ENCODE results near the gene KDM6A. TPM values are rescaled to one million over a fixed set of nuclear protein-coding genes. Genes with fewer than 3 reads are reported as not detected.

Gene KDM6A
- total RNA-seq, 1 experiment from 2014 or later: 24.0 TPM

DNA sequence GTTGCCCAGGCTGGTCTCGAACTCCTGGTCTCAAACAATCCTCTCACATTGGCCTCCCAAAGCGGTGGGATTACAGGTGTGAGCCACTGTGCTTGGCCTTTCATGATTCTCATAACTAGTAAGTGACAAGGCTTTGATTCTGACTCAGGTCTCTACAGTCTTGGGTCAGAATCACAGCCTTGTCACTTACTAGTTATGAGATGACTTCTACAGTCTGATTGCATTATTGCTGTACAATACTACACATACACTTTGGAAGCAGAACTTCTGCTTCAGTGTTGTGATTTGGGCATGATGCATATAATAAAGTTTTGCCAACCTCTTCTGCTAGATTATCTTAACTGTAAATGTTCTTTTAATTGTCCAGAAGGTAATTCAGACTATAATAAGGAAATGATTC is 123.3 kb downstream of the KDM6A start:
- H3K4me3 ChIP-seq (ENCODE audit: low read depth in 2 of 2, low read length in 2 of 2): no peak overlapping the region
- H3K36me3 ChIP-seq (ENCODE audit: control insufficient read depth, insufficient read depth, low read length): no peaks in the 10 kb centered on the region
- no peak overlapping the region for H3K27ac ChIP-seq (ENCODE audit: low read length)
- ATAC-seq: no peak
- TF ChIP-seq, protein P1, sequence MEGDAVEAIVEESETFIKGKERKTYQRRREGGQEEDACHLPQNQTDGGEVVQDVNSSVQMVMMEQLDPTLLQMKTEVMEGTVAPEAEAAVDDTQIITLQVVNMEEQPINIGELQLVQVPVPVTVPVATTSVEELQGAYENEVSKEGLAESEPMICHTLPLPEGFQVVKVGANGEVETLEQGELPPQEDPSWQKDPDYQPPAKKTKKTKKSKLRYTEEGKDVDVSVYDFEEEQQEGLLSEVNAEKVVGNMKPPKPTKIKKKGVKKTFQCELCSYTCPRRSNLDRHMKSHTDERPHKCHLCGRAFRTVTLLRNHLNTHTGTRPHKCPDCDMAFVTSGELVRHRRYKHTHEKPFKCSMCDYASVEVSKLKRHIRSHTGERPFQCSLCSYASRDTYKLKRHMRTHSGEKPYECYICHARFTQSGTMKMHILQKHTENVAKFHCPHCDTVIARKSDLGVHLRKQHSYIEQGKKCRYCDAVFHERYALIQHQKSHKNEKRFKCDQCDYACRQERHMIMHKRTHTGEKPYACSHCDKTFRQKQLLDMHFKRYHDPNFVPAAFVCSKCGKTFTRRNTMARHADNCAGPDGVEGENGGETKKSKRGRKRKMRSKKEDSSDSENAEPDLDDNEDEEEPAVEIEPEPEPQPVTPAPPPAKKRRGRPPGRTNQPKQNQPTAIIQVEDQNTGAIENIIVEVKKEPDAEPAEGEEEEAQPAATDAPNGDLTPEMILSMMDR (IDR thresholded peaks at IDR 0.05): no peak
- TF ChIP-seq SIN3A (IDR thresholded peaks at IDR 0.05; ENCODE audit: borderline replicate concordance, insufficient read depth, low read depth, low read length) (no peak), POLR2AphosphoS5 (IDR thresholded peaks at IDR 0.05; ENCODE audit: low read depth, low read length) (no peak), TCF7L2 (IDR thresholded peaks at IDR 0.05; ENCODE audit: low read depth, low read length) (no peak)
- TF ChIP-seq, protein P2, sequence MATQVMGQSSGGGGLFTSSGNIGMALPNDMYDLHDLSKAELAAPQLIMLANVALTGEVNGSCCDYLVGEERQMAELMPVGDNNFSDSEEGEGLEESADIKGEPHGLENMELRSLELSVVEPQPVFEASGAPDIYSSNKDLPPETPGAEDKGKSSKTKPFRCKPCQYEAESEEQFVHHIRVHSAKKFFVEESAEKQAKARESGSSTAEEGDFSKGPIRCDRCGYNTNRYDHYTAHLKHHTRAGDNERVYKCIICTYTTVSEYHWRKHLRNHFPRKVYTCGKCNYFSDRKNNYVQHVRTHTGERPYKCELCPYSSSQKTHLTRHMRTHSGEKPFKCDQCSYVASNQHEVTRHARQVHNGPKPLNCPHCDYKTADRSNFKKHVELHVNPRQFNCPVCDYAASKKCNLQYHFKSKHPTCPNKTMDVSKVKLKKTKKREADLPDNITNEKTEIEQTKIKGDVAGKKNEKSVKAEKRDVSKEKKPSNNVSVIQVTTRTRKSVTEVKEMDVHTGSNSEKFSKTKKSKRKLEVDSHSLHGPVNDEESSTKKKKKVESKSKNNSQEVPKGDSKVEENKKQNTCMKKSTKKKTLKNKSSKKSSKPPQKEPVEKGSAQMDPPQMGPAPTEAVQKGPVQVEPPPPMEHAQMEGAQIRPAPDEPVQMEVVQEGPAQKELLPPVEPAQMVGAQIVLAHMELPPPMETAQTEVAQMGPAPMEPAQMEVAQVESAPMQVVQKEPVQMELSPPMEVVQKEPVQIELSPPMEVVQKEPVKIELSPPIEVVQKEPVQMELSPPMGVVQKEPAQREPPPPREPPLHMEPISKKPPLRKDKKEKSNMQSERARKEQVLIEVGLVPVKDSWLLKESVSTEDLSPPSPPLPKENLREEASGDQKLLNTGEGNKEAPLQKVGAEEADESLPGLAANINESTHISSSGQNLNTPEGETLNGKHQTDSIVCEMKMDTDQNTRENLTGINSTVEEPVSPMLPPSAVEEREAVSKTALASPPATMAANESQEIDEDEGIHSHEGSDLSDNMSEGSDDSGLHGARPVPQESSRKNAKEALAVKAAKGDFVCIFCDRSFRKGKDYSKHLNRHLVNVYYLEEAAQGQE (IDR thresholded peaks at IDR 0.05; ENCODE audit: insufficient read depth in 1 of 2, low read depth in 2 of 2, low read length in 1 of 2): no peak
- in situ Hi-C loops (cut with HindIII; ENCODE audit: low pct_unique_long_range_greater_than_20kb, low sequenced_read_pairs): no loop called here
- no peaks in the 10 kb centered on the region for H3K27me3 ChIP-seq (ENCODE audit: control insufficient read depth, insufficient read depth, low read length)
- H3K9me3 ChIP-seq (ENCODE audit: control insufficient read depth, insufficient read depth, low read depth, low read length): no peaks in the 10 kb centered on the region
- BruUV-seq (replicated peaks): no TSS peak
- ChIA-PET CTCF (no interaction called here), POLR2A (no interaction called here)
- intact Hi-C loops (cut with micrococcal nuclease; ENCODE audit: unreplicated experiment): no loop called here
- DNase-seq (ENCODE audit: low read depth, low spot score): no peak
- H3K4me1 ChIP-seq (ENCODE audit: control insufficient read depth, insufficient read depth, low read length): no peaks in the 10 kb centered on the region

DNA sequence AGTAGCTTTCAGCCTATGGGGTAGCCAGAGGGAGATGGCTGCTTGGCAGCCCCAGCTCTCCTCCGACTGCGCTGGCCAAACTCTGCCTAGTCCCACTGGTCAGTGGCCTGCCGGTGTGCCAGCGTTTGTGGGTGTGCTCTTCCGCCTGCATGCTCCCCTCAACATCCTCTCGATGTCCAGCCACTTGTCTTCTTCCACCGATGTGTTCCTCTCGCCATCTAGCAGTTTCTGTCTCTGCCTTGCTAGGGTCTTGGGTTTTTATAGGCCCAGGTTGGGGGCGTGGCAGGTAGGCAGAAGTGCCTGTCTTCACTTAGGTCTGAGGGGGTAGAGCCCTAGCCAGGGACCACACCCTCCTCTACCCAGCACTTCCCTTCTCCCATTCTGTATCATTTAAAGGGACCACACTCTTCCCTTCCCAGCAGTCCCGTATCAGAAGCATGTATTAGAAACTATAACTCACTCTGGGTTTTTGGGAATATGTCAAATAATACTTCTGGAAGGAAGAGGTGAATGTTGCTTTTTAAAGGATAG is 124.4 kb downstream of the KDM6A start:
- no peaks in the 10 kb centered on the region for H3K36me3 ChIP-seq (ENCODE audit: control insufficient read depth, insufficient read depth, low read length)
- no peaks in the 10 kb centered on the region for H3K9me3 ChIP-seq (ENCODE audit: control insufficient read depth, insufficient read depth, low read depth, low read length)
- ChIA-PET CTCF (no interaction called here), POLR2A (no interaction called here)
- H3K27me3 ChIP-seq (ENCODE audit: control insufficient read depth, insufficient read depth, low read length): no peaks in the 10 kb centered on the region
- no peaks in the 10 kb centered on the region for H3K4me1 ChIP-seq (ENCODE audit: control insufficient read depth, insufficient read depth, low read length)
- BruUV-seq (replicated peaks): no TSS peak
- intact Hi-C loops (cut with micrococcal nuclease; ENCODE audit: unreplicated experiment) (no loop called here), in situ Hi-C loops (cut with HindIII; ENCODE audit: low pct_unique_long_range_greater_than_20kb, low sequenced_read_pairs) (no loop called here)
- no peak for DNase-seq (ENCODE audit: low read depth, low spot score)
- TF ChIP-seq, protein P2 (IDR thresholded peaks at IDR 0.05; ENCODE audit: insufficient read depth in 1 of 2, low read depth in 2 of 2, low read length in 1 of 2): no peak
- TF ChIP-seq, protein P1 (IDR thresholded peaks at IDR 0.05): no peak
- no peak for TF ChIP-seq SIN3A (IDR thresholded peaks at IDR 0.05; ENCODE audit: borderline replicate concordance, insufficient read depth, low read depth, low read length)
- TF ChIP-seq POLR2AphosphoS5 (IDR thresholded peaks at IDR 0.05; ENCODE audit: low read depth, low read length): no peak
- no peak for TF ChIP-seq TCF7L2 (IDR thresholded peaks at IDR 0.05; ENCODE audit: low read depth, low read length)
- no peak overlapping the region for H3K27ac ChIP-seq (ENCODE audit: low read length)
- no peak overlapping the region for H3K4me3 ChIP-seq (ENCODE audit: low read depth in 2 of 2, low read length in 2 of 2)
- ATAC-seq: no peak
